T-helper 17 cell (primary cell): ENCODE results near the gene COQ4. TPM values are rescaled to one million over a fixed set of nuclear protein-coding genes. Genes with fewer than 3 reads are reported as not detected.

Experiments
- ATAC-seq: fragments of 150-1000 bp; cut with Tn5 transposase; 2 replicates; pipeline ENCODE4 v1.10.0; 2021; ENCODE audit warnings: mild to moderate bottlenecking, moderate library complexity
- DNase-seq, 3 donors: peaks; one replicate each; pipeline versions ENCODE4 v3.0.0 to v3.0.0-alpha.2; 2020 to 2021
- H3K9me3 ChIP-seq: one replicate; pipeline ENCODE4 v1.7.0; 2013; ENCODE audit warnings: low read length, mild to moderate bottlenecking; ENCODE audit not compliant: control insufficient read depth, poor library complexity, severe bottlenecking
- H3K27ac Mint-ChIP-seq: one replicate; pipeline ENCODE4 v1.8.0; 2022; ENCODE audit warnings: mild to moderate bottlenecking, moderate library complexity, mixed read lengths
- H3K27me3 Mint-ChIP-seq: one replicate; pipeline ENCODE4 v1.8.0; 2022; ENCODE audit warnings: mixed read lengths
- H3K36me3 Mint-ChIP-seq: one replicate; pipeline ENCODE4 v1.8.0; 2022; ENCODE audit warnings: low read depth, mixed read lengths
- H3K4me1 Mint-ChIP-seq: one replicate; pipeline ENCODE4 v1.8.0; 2022; ENCODE audit warnings: mild to moderate bottlenecking, mixed read lengths
- H3K4me3 Mint-ChIP-seq: one replicate; pipeline ENCODE4 v1.8.0; 2022; ENCODE audit warnings: mild to moderate bottlenecking, moderate library complexity, mixed read lengths
- total RNA-seq, 4 donors: library from RNA in 2 of 4; stranded (reverse) in 2 of 4; gene quantifications; one replicate each; pipeline ENCODE4 v1.2.3 and lab custom pipeline; 2022 to 2026

COQ4 gene
- total RNA-seq, 2 donors from 2014 or later, result 35.8 to 36.7 TPM

DNA sequence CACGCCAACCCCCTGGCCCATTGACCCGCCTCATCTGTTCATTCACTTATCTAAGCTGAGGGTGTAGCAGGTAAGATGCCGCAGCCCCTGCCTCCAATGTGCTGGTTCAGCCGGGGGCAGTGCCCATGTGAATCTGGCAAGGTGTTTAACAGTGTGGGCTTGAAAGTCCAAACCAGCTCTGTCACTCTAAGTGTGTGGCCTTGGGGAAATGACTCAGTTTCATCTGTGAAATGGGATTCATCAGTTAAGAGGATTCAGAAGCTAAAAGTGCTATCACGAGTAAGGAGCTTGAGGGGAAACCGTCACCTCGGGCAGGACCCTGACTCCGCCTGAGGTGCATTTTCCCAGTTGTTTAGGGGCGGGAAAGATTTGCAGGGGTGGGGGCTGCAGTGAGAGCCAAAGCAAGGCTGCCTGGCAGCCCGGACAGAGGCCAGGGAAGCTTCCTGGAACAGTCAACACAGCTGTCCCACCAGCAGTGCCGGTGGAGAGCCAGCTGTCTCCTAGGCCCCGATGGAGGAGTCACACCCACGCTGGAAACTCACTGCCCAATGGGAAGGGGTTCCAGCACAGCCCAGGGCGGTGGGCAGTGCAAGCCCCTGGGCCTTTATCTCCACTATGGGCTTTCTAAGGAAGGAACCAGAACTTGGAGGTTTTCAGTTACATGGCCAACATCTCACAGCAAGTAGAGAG, 38.8 kb downstream of the COQ4 start:
- Mint-ChIP-seq H3K4me1 (peaks cover 9% of the 10 kb centered on the region), H3K27me3 (no peaks in the 10 kb centered on the region), H3K36me3 (no peaks in the 10 kb centered on the region), H3K4me3 (peak overlapping the region; percentile 83), H3K27ac (no peak overlapping the region)
- H3K9me3 ChIP-seq, result no peaks in the 10 kb centered on the region
- ATAC-seq (no peak), DNase-seq (no peak)

DNA sequence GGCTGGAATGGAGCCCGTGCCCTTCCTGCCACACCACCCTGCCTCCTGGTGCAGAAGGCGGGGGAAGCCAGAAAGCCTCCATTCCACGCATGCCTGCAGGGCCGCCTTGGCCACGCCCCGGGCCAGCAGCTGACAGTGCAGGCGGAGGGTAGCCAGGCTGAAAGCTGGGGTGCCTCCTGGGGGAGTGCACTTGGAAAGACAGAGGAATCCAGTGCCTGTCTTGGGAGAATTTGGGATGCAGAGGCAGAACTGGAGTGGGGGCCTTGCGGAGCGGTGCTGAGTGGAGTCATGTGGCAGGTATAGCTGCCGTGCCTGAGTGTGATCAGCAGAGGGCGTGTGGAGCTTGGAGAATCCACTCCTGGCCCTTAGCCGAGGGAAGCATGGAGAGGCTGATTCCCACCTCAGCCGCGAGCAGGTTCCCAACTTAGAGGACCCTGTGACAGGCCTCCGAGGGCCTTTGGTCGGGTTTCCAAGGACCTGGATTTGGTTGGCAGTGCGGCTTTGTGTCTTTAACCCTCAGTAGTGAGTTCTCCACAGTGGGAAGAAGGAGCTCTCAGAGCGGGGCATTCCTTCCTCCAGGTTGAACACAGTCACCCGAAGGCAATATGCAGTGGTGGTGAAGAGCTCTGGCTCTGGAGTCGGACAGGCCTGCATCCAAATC, 39.5 kb downstream of the COQ4 start:
- Mint-ChIP-seq H3K36me3 (no peaks in the 10 kb centered on the region), H3K4me1 (peaks cover 9% of the 10 kb centered on the region), H3K27ac (no peak overlapping the region), H3K27me3 (peaks cover 4% of the 10 kb centered on the region), H3K4me3 (peak overlapping the region; percentile 83)
- ATAC-seq (peak; percentile 92), DNase-seq (peak; percentile 41 to 47 (median 47))
- no peaks in the 10 kb centered on the region for H3K9me3 ChIP-seq

DNA sequence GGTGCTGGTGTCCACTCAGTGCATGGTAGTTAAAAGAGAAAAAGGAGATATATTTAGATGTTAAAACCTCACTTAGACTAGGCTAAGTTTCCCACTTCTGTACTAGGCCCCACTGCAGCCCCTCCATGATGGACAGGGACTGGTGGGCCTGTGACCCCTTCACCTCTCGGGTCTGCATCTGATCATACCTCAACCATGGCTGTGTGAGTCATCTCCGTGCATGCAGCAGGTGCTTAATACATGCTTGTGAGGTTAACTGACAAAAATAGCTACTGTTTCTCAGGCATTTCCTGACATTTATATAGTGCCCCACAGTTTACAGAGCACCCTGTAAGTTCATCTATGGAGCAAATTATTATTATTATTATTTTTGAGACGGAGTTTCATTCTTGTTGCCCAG, 40.1 kb downstream of the COQ4 start:
- peaks cover 9% of the 10 kb centered on the region for H3K4me1 Mint-ChIP-seq
- H3K36me3 Mint-ChIP-seq, result no peaks in the 10 kb centered on the region
- no peak for DNase-seq
- no peak for ATAC-seq
- H3K4me3 Mint-ChIP-seq, result no peak overlapping the region
- H3K27ac Mint-ChIP-seq, result no peak overlapping the region
- H3K27me3 Mint-ChIP-seq, result peaks cover 5% of the 10 kb centered on the region
- no peaks in the 10 kb centered on the region for H3K9me3 ChIP-seq

DNA sequence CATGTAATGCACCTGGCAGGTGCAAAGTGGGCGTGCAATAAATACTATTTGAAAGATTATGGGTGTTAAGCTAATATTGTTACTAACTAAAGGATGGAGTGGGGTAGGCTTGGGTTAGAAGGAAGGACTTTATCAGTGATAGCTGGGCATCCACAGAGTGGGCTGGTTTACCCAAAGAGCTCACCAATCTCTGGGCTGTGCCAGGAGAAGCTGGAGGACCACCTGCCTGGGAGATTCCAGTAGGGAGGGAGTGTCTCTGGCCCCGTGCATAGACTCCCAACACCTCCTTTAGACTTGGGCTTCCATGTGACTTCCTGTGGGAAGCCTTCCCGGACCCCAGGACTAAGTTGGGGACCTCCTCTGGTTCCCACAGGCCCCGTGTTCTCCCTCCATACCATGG, 42.9 kb downstream of the COQ4 start:
- Mint-ChIP-seq H3K4me1 (peaks cover 13% of the 10 kb centered on the region), H3K36me3 (no peaks in the 10 kb centered on the region), H3K27me3 (peaks cover 5% of the 10 kb centered on the region), H3K4me3 (no peak overlapping the region), H3K27ac (no peak overlapping the region)
- no peaks in the 10 kb centered on the region for H3K9me3 ChIP-seq
- no peak for ATAC-seq
- no peak for DNase-seq

DNA sequence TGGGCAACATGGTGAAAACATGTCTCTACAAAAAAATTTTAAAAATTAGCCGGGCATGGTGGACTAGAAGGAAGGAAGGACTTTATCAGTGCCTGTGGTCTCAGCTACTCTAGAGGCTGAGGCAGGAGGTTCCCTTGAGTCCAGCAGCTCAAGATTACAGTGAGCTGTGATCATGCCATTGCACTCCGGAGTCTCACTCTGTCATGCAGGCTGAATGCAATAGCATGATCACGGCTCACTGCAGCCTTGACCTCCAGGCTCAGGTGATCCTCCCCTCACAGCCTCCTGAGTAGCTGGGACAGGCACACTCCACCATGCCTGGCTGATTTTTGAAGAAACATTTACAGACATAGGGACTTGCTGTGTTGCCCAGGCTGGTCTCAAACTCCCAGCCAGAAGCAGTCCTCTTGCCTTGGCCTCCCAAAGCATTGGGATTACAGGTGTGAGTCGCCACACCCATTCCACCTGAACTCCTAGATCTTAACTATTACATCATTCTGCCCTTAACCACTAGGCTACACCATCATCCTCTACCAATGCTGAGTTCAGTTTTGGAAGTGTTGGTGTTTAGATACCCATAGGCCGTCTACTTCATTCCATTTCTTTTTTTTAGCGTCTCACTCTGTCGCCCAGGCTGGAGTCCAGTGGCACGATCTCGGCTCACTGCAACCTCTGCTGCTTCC, 46.5 kb downstream of the COQ4 start:
- H3K4me3 Mint-ChIP-seq, result no peak overlapping the region
- no peaks in the 10 kb centered on the region for H3K9me3 ChIP-seq
- ATAC-seq, result no peak
- DNase-seq, result no peak
- peaks cover 31% of the 10 kb centered on the region for H3K4me1 Mint-ChIP-seq
- H3K36me3 Mint-ChIP-seq, result peaks cover 4% of the 10 kb centered on the region
- peak overlapping the region; percentile 96 for H3K27ac Mint-ChIP-seq
- peaks cover 5% of the 10 kb centered on the region for H3K27me3 Mint-ChIP-seq

DNA sequence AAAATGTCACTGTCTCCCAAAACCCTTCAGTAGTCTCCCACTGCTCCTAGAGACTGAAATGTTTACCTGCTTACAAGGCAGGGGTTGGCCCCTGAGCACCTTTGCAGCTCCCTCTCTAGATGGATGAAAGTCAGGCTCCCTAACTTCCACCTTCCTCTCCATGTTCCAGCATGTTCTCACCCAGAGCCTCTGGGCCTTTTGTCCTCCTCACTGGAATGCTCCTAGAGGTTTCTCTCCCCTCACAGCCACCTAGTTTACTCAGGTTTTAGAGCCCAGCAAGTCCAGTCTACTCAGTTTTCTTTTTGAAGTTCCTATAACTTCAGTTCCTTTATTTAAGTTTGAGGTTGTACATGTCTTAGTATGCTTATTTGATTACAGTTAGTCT, 47.7 kb downstream of the COQ4 start:
- H3K36me3 Mint-ChIP-seq, result peaks cover 4% of the 10 kb centered on the region
- peak overlapping the region; percentile 95 for H3K4me3 Mint-ChIP-seq
- ATAC-seq (no peak), DNase-seq (no peak)
- peaks cover 5% of the 10 kb centered on the region for H3K27me3 Mint-ChIP-seq
- no peaks in the 10 kb centered on the region for H3K9me3 ChIP-seq
- peak overlapping the region; percentile 96 for H3K27ac Mint-ChIP-seq
- H3K4me1 Mint-ChIP-seq, result peaks cover 35% of the 10 kb centered on the region

DNA sequence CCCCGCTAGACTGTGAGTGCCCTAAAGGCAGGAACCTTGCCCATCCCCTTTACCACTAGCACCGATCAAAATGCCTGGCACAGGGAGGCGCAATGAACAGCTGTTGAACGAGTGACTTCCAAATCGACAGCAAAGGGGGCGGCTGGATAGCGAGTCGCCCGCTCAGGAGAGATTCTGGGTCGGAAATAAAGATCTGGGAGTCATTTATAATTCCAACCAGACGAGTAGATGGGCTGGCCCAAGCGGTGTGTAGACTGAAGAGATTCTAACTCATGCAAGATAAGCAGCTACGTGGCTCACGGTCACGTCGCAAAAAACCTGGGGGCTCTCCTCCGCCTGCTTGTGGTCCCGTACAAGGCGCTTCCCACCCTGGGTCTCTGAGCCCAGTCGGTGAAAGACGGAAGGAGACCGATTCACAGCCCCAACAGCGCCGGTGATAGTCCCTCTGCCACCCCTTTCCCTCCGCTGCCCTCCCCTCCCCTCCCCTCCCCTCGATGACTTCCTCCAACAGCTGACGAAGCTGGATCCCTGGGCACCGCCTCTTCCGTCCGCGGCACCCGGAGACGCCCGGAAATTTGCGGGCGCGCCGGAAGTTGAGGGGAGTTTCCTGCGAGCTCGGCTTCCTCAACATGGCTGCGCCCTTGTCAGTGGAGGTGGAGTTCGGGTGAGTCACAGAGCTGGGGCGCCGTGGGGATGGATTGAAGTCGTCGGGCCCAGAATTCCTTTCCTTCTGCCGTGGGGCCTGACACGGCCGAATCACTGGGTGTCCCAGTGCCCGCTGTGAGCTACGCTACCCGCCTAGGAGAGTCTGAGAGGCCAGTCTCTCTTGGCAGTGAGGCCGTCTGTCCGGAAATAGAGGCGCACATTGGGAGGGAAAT, 48.4 kb downstream of the COQ4 start, which contains the start of gene URM1:
TSS of gene URM1 (plus strand) at position 623 of the 878 bp plus-strand sequence. CDS start at position 630, 7 bp downstream.
- H3K9me3 ChIP-seq, result no peaks in the 10 kb centered on the region
- peak; percentile 92 to 96 (median 93) for DNase-seq
- Mint-ChIP-seq H3K27me3 (peaks cover 5% of the 10 kb centered on the region), H3K27ac (peak within 1 kb of the TSS; percentile 96), H3K4me3 (peak within 1 kb of the TSS; percentile 95), H3K36me3 (peaks cover 4% of the 10 kb centered on the region), H3K4me1 (peaks cover 35% of the 10 kb centered on the region)
- ATAC-seq, result peak; percentile 98

DNA sequence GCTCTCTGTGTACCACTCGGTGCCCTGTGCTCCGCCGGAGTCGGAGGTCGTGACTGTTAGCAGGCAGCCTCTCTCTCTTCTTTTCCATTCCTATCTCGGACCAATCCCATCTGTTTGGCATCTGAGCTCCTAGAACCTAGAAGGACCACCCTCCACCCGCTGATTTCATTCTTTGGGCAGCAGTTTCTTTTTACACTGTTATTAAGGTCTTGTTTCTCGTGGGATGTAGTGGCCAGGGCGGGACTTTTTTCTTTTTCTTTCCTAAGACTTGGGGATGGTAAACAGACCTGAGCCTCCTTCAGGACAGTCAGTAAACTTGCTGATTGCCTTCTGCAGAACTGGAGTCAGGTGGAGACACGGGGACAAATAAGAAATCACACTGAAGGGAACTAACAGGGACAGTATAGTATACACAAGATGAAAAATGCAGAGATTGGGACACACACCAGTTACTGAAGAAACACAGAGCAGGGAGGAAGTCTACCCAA, 49.0 kb downstream of the COQ4 start:
- peak overlapping the region; percentile 96 for H3K27ac Mint-ChIP-seq
- no peaks in the 10 kb centered on the region for H3K9me3 ChIP-seq
- H3K36me3 Mint-ChIP-seq, result peaks cover 4% of the 10 kb centered on the region
- ATAC-seq (no peak), DNase-seq (no peak)
- H3K4me3 Mint-ChIP-seq, result peak overlapping the region; percentile 95
- H3K27me3 Mint-ChIP-seq, result peaks cover 5% of the 10 kb centered on the region
- peaks cover 35% of the 10 kb centered on the region for H3K4me1 Mint-ChIP-seq

DNA sequence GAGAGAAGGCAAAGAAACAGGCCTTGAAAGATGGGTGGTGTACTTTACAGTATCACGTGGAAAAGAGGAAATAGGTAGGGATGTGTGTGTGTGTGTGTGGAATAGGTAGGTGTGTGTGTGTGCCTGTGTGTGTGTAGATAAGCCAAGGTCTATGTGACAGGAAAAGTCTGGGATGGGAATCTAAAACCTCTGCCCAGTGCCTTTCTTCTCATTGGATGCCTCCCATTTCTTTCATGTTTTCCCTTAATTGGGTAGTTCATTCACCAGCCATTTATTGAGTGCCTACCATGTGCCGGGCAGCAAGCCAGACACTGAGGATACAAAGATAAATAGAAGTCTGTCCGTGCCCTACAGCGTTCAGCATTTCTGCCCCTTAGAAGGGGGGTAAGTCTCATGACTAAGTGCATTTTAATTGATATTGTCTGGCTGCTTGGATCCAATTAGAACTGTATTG, 49.6 kb downstream of the COQ4 start:
- peaks cover under 1% of the 10 kb centered on the region for H3K27me3 Mint-ChIP-seq
- no peak for ATAC-seq
- H3K36me3 Mint-ChIP-seq, result peaks cover 4% of the 10 kb centered on the region
- H3K27ac Mint-ChIP-seq, result peak overlapping the region; percentile 96
- H3K4me1 Mint-ChIP-seq, result peaks cover 35% of the 10 kb centered on the region
- no peaks in the 10 kb centered on the region for H3K9me3 ChIP-seq
- H3K4me3 Mint-ChIP-seq, result peak overlapping the region; percentile 95
- DNase-seq, result no peak

DNA sequence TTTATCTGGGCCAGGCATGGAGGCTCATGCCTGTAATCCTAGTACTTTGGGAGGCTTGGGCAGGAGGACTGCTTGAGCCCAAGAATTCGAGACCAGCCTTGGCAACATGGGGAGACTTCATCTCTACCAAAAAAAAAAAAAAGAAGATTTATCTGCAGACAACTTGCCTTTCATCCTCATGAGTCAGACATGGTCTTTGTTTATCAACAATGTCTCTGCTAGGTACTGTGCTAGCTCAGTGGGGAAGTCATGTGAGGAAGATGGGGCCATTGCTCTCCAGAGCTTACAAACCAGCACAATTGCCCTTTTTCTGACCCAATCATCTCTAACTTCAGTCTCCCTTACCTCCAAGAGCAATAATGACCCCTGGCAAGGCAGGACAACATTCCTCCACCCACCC, 50.1 kb downstream of the COQ4 start:
- no peak for DNase-seq
- ATAC-seq, result no peak
- H3K4me1 Mint-ChIP-seq, result peaks cover 35% of the 10 kb centered on the region
- H3K36me3 Mint-ChIP-seq, result peaks cover 4% of the 10 kb centered on the region
- H3K27me3 Mint-ChIP-seq, result no peaks in the 10 kb centered on the region
- H3K27ac Mint-ChIP-seq, result peak overlapping the region; percentile 49
- peak overlapping the region; percentile 95 for H3K4me3 Mint-ChIP-seq
- H3K9me3 ChIP-seq, result no peaks in the 10 kb centered on the region

DNA sequence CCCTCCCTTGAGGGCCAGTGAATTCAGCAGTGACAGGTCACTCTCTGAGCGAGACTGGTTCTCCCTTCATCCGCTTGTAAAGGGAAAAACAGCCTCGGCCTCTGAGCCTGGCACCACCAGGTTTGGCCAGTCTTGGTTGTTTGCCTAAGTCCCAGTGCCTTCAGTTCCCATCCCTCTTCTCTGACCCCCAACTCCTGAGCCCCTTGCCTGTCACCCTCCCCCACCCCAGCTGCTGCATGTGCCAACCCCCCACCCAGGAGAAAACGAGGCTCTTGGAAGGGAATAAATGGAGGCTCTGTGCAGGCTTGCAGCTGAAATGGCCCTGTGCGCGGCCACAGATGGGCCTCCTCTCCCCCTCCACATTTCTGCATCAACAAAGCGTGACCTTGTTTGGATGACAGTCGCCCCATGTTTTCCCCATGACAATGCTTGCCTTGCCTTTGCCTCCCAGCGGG, 51.6 kb downstream of the COQ4 start:
- Mint-ChIP-seq H3K27me3 (no peaks in the 10 kb centered on the region), H3K27ac (no peak overlapping the region), H3K36me3 (peaks cover 4% of the 10 kb centered on the region), H3K4me3 (no peak overlapping the region), H3K4me1 (peaks cover 35% of the 10 kb centered on the region)
- DNase-seq, result no peak
- ATAC-seq, result no peak
- no peaks in the 10 kb centered on the region for H3K9me3 ChIP-seq

DNA sequence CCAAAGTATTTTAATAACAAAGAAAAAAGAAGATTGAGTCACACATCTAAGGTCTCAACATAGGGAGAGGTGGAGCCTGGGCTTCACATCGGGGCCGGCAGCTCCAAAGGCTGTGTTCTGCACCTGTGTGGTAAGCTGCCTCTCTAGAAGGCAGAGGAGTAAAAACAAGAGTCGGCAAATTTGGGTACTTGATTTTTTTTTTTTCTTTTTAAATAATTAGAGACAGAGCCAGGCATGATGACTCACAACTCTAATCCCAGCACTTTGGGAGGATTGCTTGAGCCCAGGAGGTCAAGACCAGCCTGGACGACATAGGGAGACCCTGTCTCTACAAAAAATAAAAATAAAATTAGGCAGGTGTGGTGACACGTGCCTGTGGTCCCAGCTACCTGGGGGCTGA, 53.2 kb downstream of the COQ4 start:
- no peaks in the 10 kb centered on the region for H3K9me3 ChIP-seq
- DNase-seq, result no peak
- ATAC-seq, result no peak
- H3K4me1 Mint-ChIP-seq, result peaks cover 28% of the 10 kb centered on the region
- H3K27ac Mint-ChIP-seq, result no peak overlapping the region
- no peak overlapping the region for H3K4me3 Mint-ChIP-seq
- peaks cover 4% of the 10 kb centered on the region for H3K36me3 Mint-ChIP-seq
- H3K27me3 Mint-ChIP-seq, result no peaks in the 10 kb centered on the region
